Esophagus muscularis mucosa (tissue), 3 donors: ENCODE measurements around the gene PC.
"Not testable (repeated sequence)": the region's sequence is repeated elsewhere in the genome, so short reads cannot be mapped to it uniquely, and the experiment has no call there.

ENCODE experiments used
- CTCF ChIP-seq, 3 experiments: fragments of 200-600 bp in 2 of 3; fragments of 450-650 bp in 1 of 3; sonication (generic) in 2 of 3; IDR thresholded peaks; one replicate each; pipeline ENCODE4 v1.5.1; 2017 to 2019; ENCODE audit warnings: antibody characterized with exemption in 3 of 3, mild to moderate bottlenecking in 2 of 3, moderate library complexity in 1 of 3
- POLR2A ChIP-seq: fragments of 450-650 bp; IDR thresholded peaks from one replicate; pipeline ENCODE4 v1.6.1; 2017; ENCODE audit warnings: antibody characterized with exemption, moderate library complexity, mild to moderate bottlenecking, low read depth

- TF ChIP-seq POLR2A; CTCF (IDR thresholded peaks at IDR 0.05): not testable (repeated sequence)
Measured at GRCh38 chr11:66989360-66989759, 31.2 kb upstream of the PC start.
